Measurements from ENCODE around the gene CLIP2. TPM values are rescaled to one million over a fixed set of nuclear protein-coding genes. Genes with fewer than 3 reads are reported as not detected.

CLIP2 gene
- total RNA-seq, 1 donor from 2014 or later, result 6.6 TPM

GRCh38 chr7:74267756-74268565 lies 21.2 kb upstream of the CLIP2 start:
- intact Hi-C loops (cut with DNase I), result no loop called here
- ATAC-seq (ENCODE audit: poor library complexity) (no peak), DNase-seq (no peak)

- ATAC-seq (ENCODE audit: poor library complexity) (peak; percentile 72), DNase-seq (peak; percentile 57)
- intact Hi-C loops (cut with DNase I), result no loop called here
Observed at GRCh38 chr7:74269757-74270277, 19.4 kb upstream of the CLIP2 start.

- ATAC-seq (ENCODE audit: poor library complexity) (no peak), DNase-seq (no peak)
- intact Hi-C loops (cut with DNase I), result no loop called here
Observed at GRCh38 chr7:74271742-74272141, 17.5 kb upstream of the CLIP2 start.

GRCh38 chr7:74272305-74273038 lies 16.7 kb upstream of the CLIP2 start:
- intact Hi-C loops (cut with DNase I), result no loop called here
- DNase-seq (peak; percentile 83), ATAC-seq (ENCODE audit: poor library complexity) (peak; percentile 83)

- intact Hi-C loops (cut with DNase I), result no loop called here
- DNase-seq (no peak), ATAC-seq (ENCODE audit: poor library complexity) (no peak)
Observed at GRCh38 chr7:74275401-74275881, 13.8 kb upstream of the CLIP2 start.

GRCh38 chr7:74277636-74278035 lies 11.6 kb upstream of the CLIP2 start:
- no peak for ATAC-seq (ENCODE audit: poor library complexity)
- intact Hi-C loops (cut with DNase I), result no loop called here
- DNase-seq, result no peak

GRCh38 chr7:74280985-74281384 lies 8.2 kb upstream of the CLIP2 start:
- intact Hi-C loops (cut with DNase I), result no loop called here
- DNase-seq, result no peak
- ATAC-seq (ENCODE audit: poor library complexity), result no peak

- intact Hi-C loops (cut with DNase I), result no loop called here
- DNase-seq (no peak), ATAC-seq (ENCODE audit: poor library complexity) (no peak)
Observed at GRCh38 chr7:74282748-74283459, 6.3 kb upstream of the CLIP2 start.

GRCh38 chr7:74283858-74284447 lies 5.3 kb upstream of the CLIP2 start:
- intact Hi-C loops (cut with DNase I), result no loop called here
- no peak for ATAC-seq (ENCODE audit: poor library complexity)
- DNase-seq, result no peak

GRCh38 chr7:74284781-74285259 lies 4.4 kb upstream of the CLIP2 start:
- intact Hi-C loops (cut with DNase I), result no loop called here
- no peak for ATAC-seq (ENCODE audit: poor library complexity)
- DNase-seq, result no peak

- DNase-seq (no peak), ATAC-seq (ENCODE audit: poor library complexity) (no peak)
- intact Hi-C loops (cut with DNase I), result no loop called here
Observed at GRCh38 chr7:74286131-74286530, 3.1 kb upstream of the CLIP2 start.

GRCh38 chr7:74287303-74288033 lies 1.7 kb upstream of the CLIP2 start:
- DNase-seq (no peak), ATAC-seq (ENCODE audit: poor library complexity) (no peak)
- intact Hi-C loops (cut with DNase I), result no loop called here

- no peak for DNase-seq
- intact Hi-C loops (cut with DNase I), result no loop called here
- ATAC-seq (ENCODE audit: poor library complexity), result peak; percentile 9
Observed at GRCh38 chr7:74288034-74288881, 949 bp upstream of the CLIP2 start.

GRCh38 chr7:74289659-74290552 lies 699 bp downstream of the CLIP2 start:
- DNase-seq (peak; percentile 62), ATAC-seq (ENCODE audit: poor library complexity) (peak; percentile 26)
- intact Hi-C loops (cut with DNase I), result no loop called here

GRCh38 chr7:74290553-74290950 lies 1.3 kb downstream of the CLIP2 start:
- ATAC-seq (ENCODE audit: poor library complexity), result no peak
- intact Hi-C loops (cut with DNase I), result no loop called here
- no peak for DNase-seq

GRCh38 chr7:74290981-74291441 lies 1.8 kb downstream of the CLIP2 start:
- intact Hi-C loops (cut with DNase I), result no loop called here
- ATAC-seq (ENCODE audit: poor library complexity) (no peak), DNase-seq (no peak)
